ENCODE data around the gene PIGC. TPM values are rescaled to one million over a fixed set of nuclear protein-coding genes. Genes with fewer than 3 reads are reported as not detected.

PIGC gene
- total and polyA plus RNA-seq, 10 of the 15 experiments (the other 5 are each of a cell fraction or from before 2014, with no cell fraction given): 11.0 to 37.3 (median 19.6) TPM

DNA sequence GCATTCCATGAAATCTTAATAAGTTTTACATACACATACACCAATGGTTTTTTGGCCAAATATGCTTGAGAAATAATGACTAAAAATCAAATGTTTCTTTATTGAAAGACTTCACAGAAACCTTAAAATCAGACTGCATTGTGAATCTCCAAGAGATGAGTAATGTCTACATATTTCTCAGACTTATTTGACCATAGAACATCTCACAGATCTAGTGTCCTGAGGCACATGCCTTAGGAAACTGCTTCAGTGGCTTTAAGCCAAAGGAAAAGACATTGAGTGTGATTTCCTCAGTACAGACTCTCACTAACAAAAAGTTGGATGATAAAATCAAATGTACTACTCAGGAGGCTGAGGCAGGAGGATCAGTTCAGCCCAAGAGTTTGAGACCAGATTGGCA is 29.5 kb downstream of the PIGC start (continued):
- TF ChIP-seq GABPA (IDR thresholded peaks at IDR 0.05; ENCODE audit: low read depth) (no peak), CUX1 (IDR thresholded peaks at IDR 0.05; ENCODE audit: insufficient replicate concordance, low read depth, low read length) (no peak), FOXM1 (IDR thresholded peaks at IDR 0.05; ENCODE audit: low read depth, low read length) (no peak)

GRCh38 chr1:172411791-172412338 is 32.0 kb downstream of the PIGC start:
- Histone ChIP-seq H2AFZ (ENCODE audit: control insufficient read depth, low read depth, low read length) (peak overlapping the region; percentile 21), H3K79me2 (ENCODE audit: control insufficient read depth, insufficient read depth, low read length) (no peaks in the 10 kb centered on the region), H3K9me3 (replicated peaks; ENCODE audit: control insufficient read depth, insufficient read depth, low read length) (no peaks in the 10 kb centered on the region), H3K4me3 (no peak overlapping the region), H3K27me3 (replicated peaks in 1 of 2; ENCODE audit: control insufficient read depth in 2 of 2, insufficient read depth in 2 of 2, low read length in 1 of 2) (no peaks in the 10 kb centered on the region), H3K9ac (ENCODE audit: control insufficient read depth, insufficient read depth, low read length) (no peak overlapping the region), H4K20me1 (ENCODE audit: control insufficient read depth, insufficient read depth) (no peaks in the 10 kb centered on the region), H3K4me1 (ENCODE audit: control insufficient read depth, insufficient read depth, low read length) (no peaks in the 10 kb centered on the region), H3K4me2 (ENCODE audit: control insufficient read depth, insufficient read depth) (0 out of 2 replicates have a peak overlapping the region, but pooled peaks have one; percentile 13), H3K36me3 (ENCODE audit: control insufficient read depth in 2 of 2, insufficient read depth in 2 of 2, low read length in 1 of 2) (no peaks in the 10 kb centered on the region), H3K27ac (ENCODE audit: control insufficient read depth, insufficient read depth) (no peak overlapping the region)
- in situ Hi-C loops (cut with MboI) (no loop called here), intact Hi-C loops (cut with micrococcal nuclease; ENCODE audit: unreplicated experiment) (no loop called here)
- ATAC-seq (peak; percentile 80), FAIRE-seq (peak; percentile 49), DNase-seq (ENCODE audit: low read depth, low spot score) (no peak)
- 4% methylated on average over 2 of the region's 2 CpGs for WGBS (ENCODE audit: insufficient coverage, insufficient replicate concordance, low lambda C conversion rate, missing lambda C conversion rate)
- SMC1A ChIA-PET (ENCODE audit: uncharacterized antibody, unreplicated experiment): interaction anchor here (0.7 to 2.4 kb wide), 5 partner anchors 10 to 813 kb away, joined by 3 to 12 read pairs (median 3); no protein-coding TSS in a partner anchor
- CTCF ChIA-PET: interaction anchor here (0.6 to 2.2 kb wide), 8 partner anchors 12 to 409 kb away, joined by 3 to 15 read pairs (median 3); no protein-coding TSS in a partner anchor
- RAD21 ChIA-PET (ENCODE audit: unreplicated experiment): interaction anchor here (0.6 to 1.7 kb wide), 6 partner anchors 13 to 409 kb away, joined by 3 to 7 read pairs (median 4); no protein-coding TSS in a partner anchor
- BruUV-seq (replicated peaks): no TSS peak
- TF ChIP-seq MYC (IDR thresholded peaks at IDR 0.05; ENCODE audit: insufficient read depth, insufficient read length, insufficient replicate concordance, low read length, severe bottlenecking) (no peak), SUPT20H (IDR thresholded peaks at IDR 0.05; ENCODE audit: borderline replicate concordance, control insufficient read depth, low read depth, low read length) (no peak)
- TF ChIP-seq, protein P1, sequence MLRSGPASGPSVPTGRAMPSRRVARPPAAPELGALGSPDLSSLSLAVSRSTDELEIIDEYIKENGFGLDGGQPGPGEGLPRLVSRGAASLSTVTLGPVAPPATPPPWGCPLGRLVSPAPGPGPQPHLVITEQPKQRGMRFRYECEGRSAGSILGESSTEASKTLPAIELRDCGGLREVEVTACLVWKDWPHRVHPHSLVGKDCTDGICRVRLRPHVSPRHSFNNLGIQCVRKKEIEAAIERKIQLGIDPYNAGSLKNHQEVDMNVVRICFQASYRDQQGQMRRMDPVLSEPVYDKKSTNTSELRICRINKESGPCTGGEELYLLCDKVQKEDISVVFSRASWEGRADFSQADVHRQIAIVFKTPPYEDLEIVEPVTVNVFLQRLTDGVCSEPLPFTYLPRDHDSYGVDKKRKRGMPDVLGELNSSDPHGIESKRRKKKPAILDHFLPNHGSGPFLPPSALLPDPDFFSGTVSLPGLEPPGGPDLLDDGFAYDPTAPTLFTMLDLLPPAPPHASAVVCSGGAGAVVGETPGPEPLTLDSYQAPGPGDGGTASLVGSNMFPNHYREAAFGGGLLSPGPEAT (IDR thresholded peaks at IDR 0.05; ENCODE audit: low read depth): 0 out of 2 replicates have a peak, but pooled peaks have one; percentile 15
- POLR2A ChIA-PET: no interaction called here

Measured in GM12878 (cell line).